SW480 (cell line): ENCODE data around the gene PMPCB.
A peak's percentile ranks its signal among the peaks of the same experiment; 100 is the strongest.
"Not testable (repeated sequence)": the region's sequence is repeated elsewhere in the genome, so short reads cannot be mapped to it uniquely, and the experiment has no call there.

Experiments used
- DNase-seq: peaks from one replicate; pipeline ENCODE4 v3.0.0-alpha.2; 2016; ENCODE audit warnings: low spot score

The PMPCB gene, protein sequence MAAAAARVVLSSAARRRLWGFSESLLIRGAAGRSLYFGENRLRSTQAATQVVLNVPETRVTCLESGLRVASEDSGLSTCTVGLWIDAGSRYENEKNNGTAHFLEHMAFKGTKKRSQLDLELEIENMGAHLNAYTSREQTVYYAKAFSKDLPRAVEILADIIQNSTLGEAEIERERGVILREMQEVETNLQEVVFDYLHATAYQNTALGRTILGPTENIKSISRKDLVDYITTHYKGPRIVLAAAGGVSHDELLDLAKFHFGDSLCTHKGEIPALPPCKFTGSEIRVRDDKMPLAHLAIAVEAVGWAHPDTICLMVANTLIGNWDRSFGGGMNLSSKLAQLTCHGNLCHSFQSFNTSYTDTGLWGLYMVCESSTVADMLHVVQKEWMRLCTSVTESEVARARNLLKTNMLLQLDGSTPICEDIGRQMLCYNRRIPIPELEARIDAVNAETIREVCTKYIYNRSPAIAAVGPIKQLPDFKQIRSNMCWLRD

DNA sequence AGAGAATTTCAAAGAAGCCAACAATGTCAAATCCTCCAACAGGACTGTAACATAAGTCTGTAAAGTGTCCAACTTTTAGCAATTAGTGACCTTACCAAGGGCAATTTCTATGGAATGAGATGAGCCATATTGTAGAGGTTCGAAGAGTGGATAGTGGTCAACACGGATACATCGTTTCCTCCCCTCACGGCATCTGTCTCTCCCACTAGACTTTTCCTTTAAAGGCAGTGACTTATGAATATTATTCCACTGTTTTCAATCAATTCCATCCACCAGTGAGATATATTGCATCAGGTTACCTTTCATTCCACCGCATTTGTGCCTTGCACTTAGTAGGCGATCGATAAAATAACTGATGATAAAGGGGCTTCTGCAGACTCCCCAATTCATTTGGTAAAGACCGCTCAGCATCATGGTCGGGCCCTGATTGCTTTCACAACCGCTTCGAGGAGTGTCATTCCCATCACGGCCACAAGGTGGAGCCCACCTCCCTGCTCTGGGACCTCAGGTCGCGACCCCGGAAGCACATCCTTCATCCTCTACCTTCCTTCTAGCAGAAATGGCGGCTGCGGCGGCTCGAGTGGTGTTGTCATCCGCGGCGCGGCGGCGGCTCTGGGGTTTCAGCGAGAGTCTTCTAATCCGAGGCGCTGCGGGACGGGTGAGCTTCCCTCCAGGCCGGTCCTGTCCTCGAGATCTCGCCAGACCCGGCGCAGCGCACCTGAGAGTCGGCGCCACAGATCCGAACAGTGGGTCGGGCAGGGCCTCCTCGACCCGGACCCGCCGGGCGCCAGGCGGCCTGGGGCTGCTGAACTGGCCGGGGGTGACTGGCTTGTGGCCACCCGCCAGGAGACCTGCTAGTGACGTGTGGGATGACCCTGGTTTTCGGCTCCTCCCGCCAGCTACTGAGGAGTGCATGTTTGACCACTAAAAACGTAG, at the start of gene PMPCB:
Gene PMPCB, plus strand, starts transcription at position 535 of the 936 bp plus-strand sequence. Its CDS starts 25 bp downstream, at position 560.
- peak; percentile 96 for DNase-seq

DNA sequence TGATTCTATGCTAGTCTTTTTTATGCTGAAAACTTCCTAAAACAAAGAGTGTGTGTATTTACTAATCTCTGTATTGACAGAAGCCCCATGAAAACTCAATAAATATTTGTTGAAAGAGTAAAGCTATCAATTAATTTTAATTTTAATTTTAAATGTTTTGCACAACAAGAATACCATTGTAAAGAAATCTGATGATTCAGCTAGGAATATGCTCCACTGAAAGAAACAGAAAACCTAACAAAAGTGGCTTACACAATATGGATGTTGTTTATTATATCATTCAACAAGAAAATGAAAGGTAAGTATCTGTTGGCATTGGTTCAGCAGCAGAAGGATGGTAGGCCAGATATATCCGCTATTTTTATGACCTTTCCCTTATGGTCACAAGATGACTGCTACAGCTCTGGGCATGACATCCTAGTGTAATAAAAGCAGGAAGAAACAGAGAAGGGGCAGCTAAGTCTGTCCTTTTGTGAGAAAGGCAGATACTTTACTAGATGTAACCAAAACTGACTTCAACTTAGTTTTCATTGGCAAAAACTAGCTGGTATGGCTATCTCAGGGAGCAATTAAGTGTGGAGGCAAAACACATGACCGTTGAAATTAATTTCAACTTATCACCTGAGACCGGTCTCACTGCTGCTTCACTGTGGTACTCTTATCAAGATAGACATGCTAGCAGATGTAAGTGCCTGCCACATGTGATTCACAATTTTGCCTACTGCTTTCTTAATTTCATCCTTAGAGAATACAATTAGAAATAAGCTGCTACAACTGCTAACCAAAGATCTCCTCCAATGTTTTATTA, 43.3 kb upstream of the PMPCB start:
- not testable (repeated sequence) for DNase-seq

DNA sequence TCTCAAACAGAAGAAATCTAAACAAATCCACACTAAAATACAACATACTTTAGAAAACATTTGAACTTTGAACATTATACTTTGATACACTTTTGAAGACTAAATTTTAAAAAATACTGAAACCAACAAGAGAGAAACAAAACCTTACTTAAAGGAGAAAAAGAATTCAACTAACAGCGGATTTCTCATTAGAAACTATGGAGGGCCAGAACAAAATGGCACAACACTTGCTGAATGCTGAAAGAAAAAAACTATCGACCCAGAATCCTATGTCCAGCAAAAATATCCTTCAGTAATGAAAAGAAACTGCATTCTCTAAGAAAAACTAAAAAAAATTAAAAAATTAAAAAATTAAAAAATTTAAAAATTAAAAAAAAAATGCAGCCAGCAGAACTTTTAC, 33.2 kb upstream of the PMPCB start:
- DNase-seq: not testable (repeated sequence)

DNA sequence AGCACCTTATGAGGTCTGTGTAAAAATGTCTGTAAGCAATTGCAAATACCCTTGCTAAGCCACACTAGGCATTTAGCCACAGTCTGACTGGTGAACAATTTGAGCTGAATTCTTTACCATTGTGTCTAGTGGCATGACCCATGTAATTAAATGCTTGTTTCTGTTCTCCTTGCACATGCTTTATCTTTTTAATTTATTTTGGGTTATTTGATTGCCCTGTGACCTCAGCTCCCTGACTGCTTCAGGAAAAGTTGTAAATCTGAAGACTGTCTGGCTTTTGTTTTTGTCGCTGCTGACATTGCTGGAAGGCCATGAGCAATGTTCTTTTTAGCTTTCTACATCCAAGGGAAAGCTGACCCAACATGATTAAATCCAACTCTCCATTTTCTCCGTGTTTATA, 31.0 kb upstream of the PMPCB start:
- not testable (repeated sequence) for DNase-seq

DNA sequence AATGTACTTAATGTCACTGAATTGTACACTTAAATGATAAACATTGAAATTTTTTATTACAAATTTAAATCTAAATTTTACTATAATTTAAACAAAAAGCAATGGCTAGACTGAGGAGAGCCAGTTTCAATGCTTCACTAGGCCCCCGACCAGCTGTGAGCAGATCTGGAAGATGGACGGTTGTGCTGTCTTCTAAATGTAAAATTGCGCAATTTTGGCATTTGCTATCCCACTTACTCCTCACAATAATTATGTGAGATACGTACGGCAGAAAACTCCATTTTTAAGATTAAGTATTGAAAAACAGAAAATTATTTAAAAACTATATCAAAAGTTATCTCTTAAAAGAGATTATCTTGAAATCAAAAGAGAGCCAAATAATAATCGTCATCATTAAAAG, 23.9 kb upstream of the PMPCB start:
- not testable (repeated sequence) for DNase-seq

DNA sequence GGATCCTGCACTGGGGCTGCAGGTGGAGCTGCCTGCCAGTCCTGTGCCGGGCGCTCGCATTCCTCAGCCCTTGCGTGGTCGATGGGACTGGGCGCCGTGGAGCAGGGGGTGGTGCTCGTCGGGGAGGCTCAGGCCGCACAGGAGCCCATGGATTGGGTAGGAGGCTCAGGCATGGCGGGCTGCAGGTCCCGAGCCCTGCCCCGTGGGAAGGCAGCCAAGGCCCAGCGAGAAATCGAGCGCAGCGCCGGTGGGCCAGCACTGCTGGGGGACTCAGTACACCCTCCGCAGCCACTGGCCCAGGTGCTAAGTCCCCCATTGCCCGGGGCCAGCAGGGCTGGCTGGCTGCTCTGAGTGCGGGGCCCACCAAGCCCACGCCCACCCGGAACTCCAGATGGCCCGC, 22.4 kb upstream of the PMPCB start:
- not testable (repeated sequence) for DNase-seq

DNA sequence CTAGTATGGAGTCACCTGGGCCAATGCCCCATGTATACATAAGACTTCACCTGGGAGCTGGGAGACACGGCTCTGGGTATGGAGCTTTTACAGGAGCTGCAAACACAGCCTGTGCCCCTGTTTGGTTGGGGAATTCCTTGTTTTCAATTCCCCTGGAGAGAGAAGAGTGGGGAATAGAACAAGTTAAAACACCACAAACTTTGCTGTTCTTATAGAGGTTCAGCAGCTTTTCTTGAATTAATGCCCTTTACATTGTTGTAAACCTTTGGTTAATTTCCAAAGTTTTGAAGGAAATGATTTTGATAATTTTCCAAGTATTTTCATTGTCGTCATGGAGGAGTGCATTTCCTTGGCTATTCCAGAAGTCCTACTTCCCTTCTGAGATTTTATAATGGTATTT, 19.0 kb upstream of the PMPCB start:
- DNase-seq: not testable (repeated sequence)

DNA sequence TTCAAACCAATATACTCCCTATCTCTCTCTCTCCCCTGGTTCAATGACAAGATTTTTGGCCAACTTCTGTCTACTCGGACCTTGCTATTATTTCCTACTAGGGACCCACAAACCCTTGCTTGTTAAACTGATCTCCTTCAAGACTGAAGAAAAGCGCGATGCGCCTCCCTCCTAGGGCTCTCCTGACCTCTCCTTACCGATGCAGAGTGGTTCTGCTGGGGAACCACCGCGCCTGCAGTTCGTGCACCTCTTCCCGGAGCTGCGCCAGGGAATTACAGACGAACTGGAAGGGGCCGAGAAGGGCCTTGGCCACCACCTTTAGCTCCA, 17.6 kb upstream of the PMPCB start:
- DNase-seq: peak; percentile 33

DNA sequence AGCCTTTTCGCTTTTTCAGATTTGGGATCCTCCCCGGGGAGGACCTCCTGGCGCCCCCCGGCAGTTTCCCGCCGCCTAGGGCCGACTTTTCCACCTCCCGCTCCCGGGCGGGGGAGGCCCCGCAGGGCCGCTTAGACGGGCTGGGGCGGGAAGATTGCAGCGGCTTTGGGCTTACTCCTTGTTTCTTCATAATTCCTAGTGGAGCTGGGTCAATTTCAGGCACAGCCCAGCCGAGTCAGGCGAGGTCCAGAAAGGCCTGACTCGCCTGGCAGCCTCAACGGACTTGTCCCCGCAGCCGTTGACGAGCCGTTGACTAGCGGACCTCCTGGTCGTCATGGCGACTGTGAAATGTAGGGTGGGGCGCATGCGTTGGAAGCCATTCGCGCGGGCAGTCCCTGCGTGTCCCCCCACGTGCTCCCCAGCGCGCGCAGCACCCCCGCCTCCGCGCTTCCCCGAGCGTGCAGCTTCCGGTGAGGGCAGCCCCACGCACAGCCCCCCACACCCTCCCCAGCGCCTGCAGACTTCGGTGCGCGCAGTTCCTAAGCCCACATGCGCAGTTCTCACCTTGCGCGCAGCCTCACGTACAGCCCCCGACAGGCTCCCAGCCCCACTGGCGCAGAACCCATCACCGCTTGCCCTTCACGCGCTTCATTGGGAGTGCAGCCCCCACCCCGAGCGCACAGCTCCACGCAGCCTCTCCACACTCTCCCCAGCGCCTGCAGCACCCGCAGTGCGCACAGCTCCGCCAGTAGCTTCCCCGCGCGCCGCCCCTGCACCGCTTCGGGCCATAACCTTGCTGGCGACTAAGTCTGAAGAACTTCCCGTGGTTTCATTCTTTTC, 17.1 kb upstream of the PMPCB start:
- peak; percentile 84 for DNase-seq

DNA sequence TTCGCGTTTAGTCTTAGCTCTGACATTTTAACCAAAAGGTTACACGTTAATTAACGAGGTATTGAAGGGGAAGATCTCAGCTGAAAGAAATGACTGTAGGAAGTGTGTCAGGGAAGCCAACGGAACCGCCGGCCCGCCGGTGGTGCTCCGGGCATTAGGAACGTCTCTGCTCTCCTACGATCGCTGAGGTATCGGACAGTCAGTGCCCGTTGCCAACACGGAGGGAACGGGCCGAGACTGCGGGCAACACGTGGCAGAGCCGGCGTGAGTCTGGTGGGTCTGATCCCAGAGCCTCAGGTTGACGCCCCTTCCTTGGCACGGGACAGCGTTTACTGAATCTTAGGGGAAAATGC, 16.5 kb upstream of the PMPCB start:
- DNase-seq: peak; percentile 32

DNA sequence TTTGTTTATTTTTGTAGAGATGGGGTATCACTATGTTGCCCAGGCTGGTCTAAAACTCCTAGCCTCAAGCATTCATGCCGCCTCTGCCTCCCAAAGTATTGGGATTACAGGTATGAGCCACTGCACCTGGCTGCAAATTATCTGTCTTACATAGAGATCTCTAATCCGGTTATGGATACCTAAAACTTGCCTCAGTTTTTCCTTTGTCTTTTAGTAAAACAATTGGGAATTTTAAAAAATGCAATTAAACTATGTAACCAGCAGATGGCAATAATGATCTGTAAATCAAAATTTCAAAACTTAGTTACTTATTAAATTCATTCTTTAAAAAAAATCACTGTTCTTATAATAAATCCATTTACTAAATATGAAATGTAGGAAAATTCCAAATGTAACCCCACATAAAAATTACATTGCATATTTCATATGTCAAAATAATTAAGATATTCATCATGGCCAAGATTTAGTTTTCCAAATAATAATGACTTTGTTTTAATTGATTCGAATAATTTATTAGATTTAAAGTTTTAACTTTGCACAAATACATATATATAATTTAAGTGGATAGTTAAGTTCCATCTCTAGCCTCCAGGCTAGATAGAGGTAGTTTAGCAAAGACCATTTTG, 14.3 kb upstream of the PMPCB start:
- not testable (repeated sequence) for DNase-seq

DNA sequence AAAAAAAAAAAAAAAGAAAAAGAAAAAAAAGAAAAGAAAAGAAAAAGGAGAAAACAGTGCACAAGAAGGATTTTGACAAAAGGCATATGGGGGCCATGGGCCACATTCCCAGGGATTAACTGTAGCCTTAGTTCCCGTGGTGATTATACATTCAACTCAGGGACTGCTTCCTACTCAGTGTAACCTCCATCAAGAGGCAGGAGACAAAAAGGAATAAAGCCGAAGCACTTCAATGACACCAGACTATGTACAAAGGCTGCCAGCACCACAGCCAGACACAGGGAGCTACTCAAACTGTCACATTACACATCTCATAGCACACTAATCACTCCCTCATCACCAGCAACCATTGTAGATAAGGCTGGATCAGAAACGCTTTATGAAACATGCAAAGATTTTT, 5.1 kb upstream of the PMPCB start:
- no peak for DNase-seq

DNA sequence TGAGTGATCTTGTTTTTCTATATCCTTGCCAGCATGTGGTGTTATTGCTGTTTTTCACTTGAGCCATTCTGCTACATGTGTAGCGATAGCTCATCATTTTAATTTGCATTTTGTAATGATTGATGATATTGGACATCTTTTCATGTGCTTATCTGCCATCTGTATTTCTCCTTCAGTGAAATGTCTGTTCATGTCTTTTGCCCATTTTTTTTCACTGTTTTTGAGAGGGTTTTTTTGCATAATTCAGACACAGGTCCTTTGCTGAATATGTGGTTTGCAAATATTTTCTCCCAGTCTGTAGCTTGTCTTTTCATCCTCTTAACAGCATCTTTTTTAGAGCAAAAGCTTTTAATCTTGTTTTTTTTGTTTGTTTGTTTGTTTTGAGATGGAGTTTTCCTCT, 3.7 kb upstream of the PMPCB start:
- DNase-seq: no peak

DNA sequence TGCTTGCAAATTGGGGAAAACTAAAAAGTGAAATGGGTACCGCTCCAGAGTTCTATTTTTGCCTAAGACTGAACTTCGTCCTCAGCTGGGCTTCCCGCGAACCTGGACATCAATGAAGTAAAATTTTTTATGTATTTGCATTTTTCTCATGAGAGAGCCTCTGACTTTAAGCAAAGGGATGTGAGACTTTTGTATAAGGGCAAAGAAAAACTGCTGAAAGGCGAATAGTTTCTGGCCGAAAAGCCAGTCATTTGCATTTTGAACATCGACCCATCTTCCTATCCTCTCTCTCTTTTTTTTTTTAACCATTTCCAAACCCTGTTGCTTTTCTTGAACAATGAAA, 573 bp downstream of the PMPCB start:
- no peak for DNase-seq

DNA sequence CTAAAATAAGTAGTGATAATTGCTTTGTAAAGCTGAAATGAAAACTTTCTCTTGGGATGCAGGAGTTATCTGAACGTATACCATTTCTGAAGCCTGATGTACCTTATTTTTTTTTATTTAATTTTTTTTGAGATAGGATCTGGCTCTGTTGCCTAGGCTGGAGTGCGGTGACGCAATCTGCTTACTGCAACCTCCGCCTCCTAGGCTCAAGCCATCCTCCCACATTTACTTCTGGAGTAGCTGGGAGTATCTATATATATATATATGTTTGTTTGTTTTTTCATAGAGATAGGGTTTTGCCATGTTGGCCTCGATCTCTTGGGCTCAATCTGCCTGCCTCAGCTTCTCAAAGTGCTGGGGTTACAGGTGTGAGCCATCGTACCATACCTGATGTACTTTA, 2.4 kb downstream of the PMPCB start:
- DNase-seq: no peak

DNA sequence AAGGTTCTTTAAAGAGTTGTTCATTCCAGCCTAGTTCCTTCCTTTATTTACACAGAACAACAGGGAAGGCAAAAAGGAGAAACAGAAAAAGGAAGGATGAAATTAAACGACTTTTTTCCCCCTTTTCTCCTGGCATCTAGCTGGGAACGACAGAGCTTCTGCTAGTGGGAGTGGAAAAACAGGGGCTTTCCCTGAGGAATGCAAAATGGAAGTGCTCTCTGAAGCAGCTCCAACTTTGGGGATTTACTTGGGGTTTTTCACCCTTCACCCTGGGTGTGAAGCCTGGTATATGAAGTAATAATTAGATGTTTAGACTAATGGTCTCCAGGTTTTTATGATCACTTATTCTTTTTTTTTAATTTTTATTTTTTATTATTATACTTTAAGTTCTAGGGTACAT, 4.2 kb downstream of the PMPCB start:
- no peak for DNase-seq

DNA sequence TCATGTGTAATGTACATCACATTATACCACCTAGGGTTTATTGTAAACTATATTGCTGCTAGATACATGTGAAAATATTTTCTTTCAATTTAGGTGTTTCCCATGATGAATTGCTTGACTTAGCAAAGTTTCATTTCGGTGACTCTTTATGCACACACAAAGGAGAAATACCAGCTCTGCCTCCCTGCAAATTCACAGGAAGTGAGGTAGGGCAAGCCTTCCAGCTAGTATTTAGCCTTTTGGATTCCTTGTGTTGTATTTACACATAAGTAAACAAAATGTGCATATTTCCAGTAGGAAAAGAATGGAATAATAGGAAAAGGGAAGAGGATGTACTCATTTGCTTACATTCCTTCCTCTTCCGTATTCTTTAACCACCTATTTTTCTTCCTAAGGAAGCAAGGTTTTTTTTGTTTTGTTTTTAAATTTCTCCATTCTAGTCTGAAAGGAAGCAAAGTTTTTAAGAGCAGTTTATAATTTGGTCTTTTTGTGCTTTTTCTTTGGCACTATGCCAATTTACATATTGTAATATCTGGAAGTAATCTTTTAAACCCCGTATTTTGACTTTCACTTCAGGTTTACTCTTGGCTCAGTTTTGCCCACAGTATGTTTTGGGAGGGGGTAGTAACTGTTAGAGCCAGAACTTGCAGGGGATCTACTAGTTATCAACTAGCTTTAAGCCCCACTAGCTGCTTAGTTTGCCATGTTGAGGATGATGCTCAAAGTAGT, 10.4 kb downstream of the PMPCB start:
- no peak for DNase-seq

DNA sequence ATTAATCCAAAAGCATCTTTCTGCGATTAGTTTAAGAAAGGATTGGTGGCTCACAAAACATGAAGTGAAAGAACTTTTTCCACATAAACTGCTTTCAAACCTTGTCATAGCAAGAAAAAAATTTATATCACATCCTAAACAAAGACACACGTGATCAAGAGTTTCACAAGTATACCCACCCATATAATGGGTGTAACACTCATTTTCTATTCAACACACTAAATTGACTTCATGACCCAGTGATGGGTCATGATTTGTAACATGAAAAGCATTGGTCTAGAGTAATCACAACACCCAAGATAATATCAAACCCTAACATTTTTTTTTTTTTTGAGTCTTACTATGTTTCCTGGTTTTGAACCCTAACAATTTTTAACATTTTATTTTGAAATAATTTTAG, 17.6 kb downstream of the PMPCB start:
- no peak for DNase-seq

DNA sequence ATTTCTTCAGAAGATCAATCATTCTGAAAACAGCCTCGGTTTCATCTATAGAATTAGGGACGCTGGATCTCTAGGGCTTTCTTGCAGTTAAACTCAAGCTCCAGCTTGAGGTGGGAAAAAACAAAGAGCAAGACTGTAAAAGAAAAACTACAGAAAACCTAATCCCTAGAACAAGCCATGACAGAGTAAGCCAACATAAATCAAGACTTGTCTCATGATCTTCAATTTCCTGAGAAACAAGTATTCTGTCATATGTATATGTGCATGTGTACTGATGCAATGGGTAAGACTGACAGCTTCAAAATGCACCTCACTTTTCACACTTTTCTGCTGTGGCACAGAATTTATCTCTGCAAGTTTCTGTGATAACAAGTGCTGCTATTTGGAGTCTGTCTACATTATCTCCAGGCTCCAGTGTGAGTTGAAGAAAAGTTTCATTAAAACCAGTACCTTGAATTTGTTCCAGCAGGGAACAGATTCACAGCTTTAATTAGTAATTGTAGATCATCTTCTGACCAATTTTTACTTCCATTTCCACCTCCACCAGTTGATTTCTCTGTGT, 19.2 kb downstream of the PMPCB start:
- no peak for DNase-seq

DNA sequence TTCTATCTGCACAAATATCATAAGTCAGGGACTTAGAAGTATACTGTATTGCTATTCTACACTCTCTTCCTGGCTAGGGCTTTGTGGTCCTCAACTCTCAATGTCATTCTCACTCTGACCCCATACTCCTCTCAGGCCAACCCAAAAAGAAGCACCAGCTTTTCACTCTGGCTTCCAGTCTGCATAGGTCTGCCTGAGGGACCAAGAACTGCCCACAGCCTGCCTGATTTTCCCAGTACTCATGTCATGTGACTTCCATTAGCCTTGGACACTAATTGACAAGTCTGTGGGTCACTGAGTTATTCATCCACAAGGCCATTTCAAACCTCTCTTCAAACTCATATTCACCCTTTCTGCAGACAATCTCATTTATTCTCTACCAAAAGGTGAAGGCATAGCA, 19.8 kb downstream of the PMPCB start:
- no peak for DNase-seq
